HepG2 (cell line): Measurements from ENCODE around the gene ABHD18. TPM values are rescaled to one million over a fixed set of nuclear protein-coding genes. Genes with fewer than 3 reads are reported as not detected.

Experiments used
- GZF1 ChIP-seq: sonication (generic); formaldehyde crosslinking; IDR thresholded peaks from 2 replicates; pipeline ENCODE4 v1.5.1; 2020; ENCODE audit warnings: mild to moderate bottlenecking, missing genetic modification reagents
- HCFC1 ChIP-seq: fragments of 150-350 bp; IDR thresholded peaks from 2 replicates; pipeline ENCODE4 v1.6.1; 2014; ENCODE audit warnings: low read depth, low read length
- HDAC2 ChIP-seq: sonication (generic); formaldehyde crosslinking; IDR thresholded peaks from 2 replicates; pipeline ENCODE4 v1.4.0; 2020; ENCODE audit warnings: missing genetic modification reagents
- KLF9 ChIP-seq: IDR thresholded peaks from 2 replicates; pipeline ENCODE4 v1.6.1; 2016; ENCODE audit warnings: low read depth
- MED13 ChIP-seq: sonication (generic); formaldehyde crosslinking; IDR thresholded peaks from 2 replicates; pipeline ENCODE4 v1.5.0; 2020; ENCODE audit warnings: missing genetic modification reagents
- NFYB ChIP-seq: sonication (generic); formaldehyde crosslinking; IDR thresholded peaks from 2 replicates; pipeline ENCODE4 v1.4.0; 2020; ENCODE audit warnings: missing genetic modification reagents
- PBX3 ChIP-seq: sonication (generic); formaldehyde crosslinking; IDR thresholded peaks from 2 replicates; pipeline ENCODE4 v1.8.1; 2023; ENCODE audit warnings: missing genetic modification reagents, inconsistent platforms, borderline replicate concordance
- PHF8 ChIP-seq: sonication (generic); formaldehyde crosslinking; IDR thresholded peaks from 2 replicates; pipeline ENCODE4 v1.5.0; 2020; ENCODE audit warnings: missing genetic modification reagents
- RAD21 ChIP-seq: fragments of 450-650 bp; formaldehyde crosslinking; IDR thresholded peaks from 2 replicates; pipeline ENCODE4 v1.5.0; 2020; ENCODE audit warnings: mild to moderate bottlenecking
- SIN3A ChIP-seq: IDR thresholded peaks from 2 replicates; pipeline ENCODE4 v1.6.1; 2011; ENCODE audit warnings: low read depth, mild to moderate bottlenecking, control low read depth, low read length, borderline replicate concordance
- TAF1 ChIP-seq: sonication (generic); formaldehyde crosslinking; IDR thresholded peaks from 2 replicates; pipeline ENCODE4 v1.4.0; 2020; ENCODE audit warnings: missing genetic modification reagents
- THRA ChIP-seq: sonication (generic); formaldehyde crosslinking; IDR thresholded peaks from 2 replicates; pipeline ENCODE4 v1.4.0; 2020; ENCODE audit warnings: missing genetic modification reagents, borderline replicate concordance
- ZC3H13 ChIP-seq: sonication (generic); formaldehyde crosslinking; IDR thresholded peaks from 2 replicates; pipeline ENCODE4 v1.8.1; 2023; ENCODE audit warnings: mild to moderate bottlenecking, missing genetic modification reagents, moderate library complexity
- ZFAT ChIP-seq: sonication (generic); formaldehyde crosslinking; conservative IDR thresholded peaks from 2 replicates; pipeline ENCODE4 v1.8.1; 2023; ENCODE audit warnings: missing genetic modification reagents, inconsistent platforms
- ZHX2 ChIP-seq, 2 experiments: sonication (generic) in 1 of 2; formaldehyde crosslinking in 1 of 2; IDR thresholded peaks; 2 replicates each; pipeline versions ENCODE4 v1.6.1 to v1.9.0; 2014 to 2022; ENCODE audit warnings: antibody characterized with exemption in 1 of 2, borderline replicate concordance in 1 of 2, inconsistent platforms in 1 of 2, low read depth in 1 of 2, missing genetic modification reagents in 1 of 2
- ZNF224 ChIP-seq: sonication (generic); formaldehyde crosslinking; IDR thresholded peaks from 2 replicates; pipeline ENCODE4 v1.5.0; 2020; ENCODE audit warnings: mild to moderate bottlenecking, missing genetic modification reagents
- ZNF296 ChIP-seq: sonication (generic); formaldehyde crosslinking; conservative IDR thresholded peaks from 2 replicates; pipeline ENCODE4 v1.5.0; 2020; ENCODE audit warnings: mild to moderate bottlenecking, missing genetic modification reagents
- ZNF430 ChIP-seq: sonication (generic); formaldehyde crosslinking; IDR thresholded peaks from 2 replicates; pipeline ENCODE4 v1.9.0; 2021; ENCODE audit warnings: mild to moderate bottlenecking, missing genetic modification reagents
- ZNF629 ChIP-seq: sonication (generic); formaldehyde crosslinking; conservative IDR thresholded peaks from 2 replicates; pipeline ENCODE4 v1.5.0; 2020; ENCODE audit warnings: missing genetic modification reagents
- ZNF761 ChIP-seq: sonication (generic); formaldehyde crosslinking; conservative IDR thresholded peaks from 2 replicates; pipeline ENCODE4 v1.4.0; 2020; ENCODE audit warnings: mild to moderate bottlenecking, missing genetic modification reagents
- ZNF768 ChIP-seq: sonication (generic); formaldehyde crosslinking; IDR thresholded peaks from 2 replicates; pipeline ENCODE4 v1.4.0; 2020; ENCODE audit warnings: missing genetic modification reagents
- polyA plus RNA-seq, 8 experiments: library from polyadenylated mRNA; depleted of rRNA in 3 of 8; stranded (reverse) in 7 of 8; unstranded in 1 of 8; fragments of >200 nt; fragmentation: Illumina TruSeq in 4 of 8; extraction: Trizol in 4 of 8; gene quantifications; 2 replicates each; pipeline versions ENCODE4 v1.2.1 to v1.2.3, GENCODE V29; 2011 to 2016; ENCODE audit warnings: low read depth in 4 of 8, missing spikeins in 1 of 8, mixed read lengths in 1 of 8; ENCODE audit not compliant: insufficient read depth in 1 of 8
- total RNA-seq, 5 experiments: library from RNA; depleted of rRNA; stranded (reverse); fragments of >200 nt; fragmentation: Illumina TruSeq; extraction: Trizol; gene quantifications; 2 replicates each; pipeline ENCODE4 v1.2.3, GENCODE V29; 2016; ENCODE audit warnings: low read depth in 1 of 5

Gene ABHD18
- total and polyA plus RNA-seq, 2 of the 13 experiments (the other 11 are each of a cell fraction or from before 2014, with no cell fraction given), result 5.5 to 16.3 TPM

- TF ChIP-seq SIN3A (no peak), ZHX2 (IDR thresholded peaks at IDR 0.05; ENCODE audit: low read depth) (0 out of 2 replicates have a peak, but pooled peaks have one; percentile 32), ZHX2 (CRISPR knock-in tag; IDR thresholded peaks at IDR 0.05; ENCODE audit: borderline replicate concordance) (peak; percentile 93; the same call in 1 of the 2 replicates), RAD21 (CRISPR knock-in tag) (peak; percentile 77; the same call in 1 of the 2 replicates), ZNF761 (CRISPR knock-in tag) (peak; percentile 84), ZC3H13 (CRISPR knock-in tag) (peak; percentile 73; the same call in 1 of the 2 replicates), TAF1 (CRISPR knock-in tag) (peak; percentile 88), ZNF296 (CRISPR knock-in tag) (no peak), ZNF224 (CRISPR knock-in tag) (no peak), HCFC1 (peak; percentile 20; the same call in 1 of the 2 replicates), PBX3 (CRISPR knock-in tag) (no peak), NFYB (CRISPR knock-in tag) (peak; percentile 71), PHF8 (peak; percentile 92), THRA (CRISPR knock-in tag) (no peak; the same call in 1 of the 2 replicates), ZFAT (CRISPR knock-in tag) (0 out of 2 replicates have a peak, but pooled peaks have one; percentile 49), HDAC2 (CRISPR knock-in tag) (peak; percentile 52; the same call in 1 of the 2 replicates), GZF1 (no peak), MED13 (CRISPR knock-in tag) (no peak), KLF9 (CRISPR knock-in tag) (no peak), ZNF430 (CRISPR knock-in tag) (peak; percentile 31; the same call in 1 of the 2 replicates), ZNF629 (no peak; the same call in 1 of the 2 replicates), ZNF768 (peak; percentile 75)
Measured at GRCh38 chr4:128060699-128061565, 95.7 kb downstream of the ABHD18 start, which contains the start of gene LARP1B (continued).
